H9 (cell line): Measurements from ENCODE around the gene CDK8. TPM values are rescaled to one million over a fixed set of nuclear protein-coding genes. Genes with fewer than 3 reads are reported as not detected.

ENCODE experiments used
- DNase-seq: peaks from one replicate; pipeline ENCODE4 v3.0.0-alpha.2; 2017
- H2AFZ ChIP-seq: one replicate; pipeline ENCODE4 v1.6.1; 2013; ENCODE audit warnings: mild to moderate bottlenecking, low read length, control low read depth, moderate library complexity
- H2AK5ac ChIP-seq: 2 replicates; pipeline ENCODE4 v1.6.1; 2013; ENCODE audit warnings: low read length, control low read depth, mixed read lengths; ENCODE audit not compliant: insufficient read length
- H2BK120ac ChIP-seq: one replicate; pipeline ENCODE4 v1.6.1; 2013; ENCODE audit warnings: low read depth, mild to moderate bottlenecking, low read length, control low read depth, inconsistent platforms; ENCODE audit not compliant: poor library complexity, severe bottlenecking
- H2BK12ac ChIP-seq: 2 replicates; pipeline ENCODE4 v1.6.1; 2013; ENCODE audit warnings: low read length, control low read depth, mixed read lengths, low read depth; ENCODE audit not compliant: insufficient read length
- H2BK15ac ChIP-seq: 2 replicates; pipeline ENCODE4 v1.6.1; 2013; ENCODE audit warnings: low read depth, low read length, control low read depth
- H2BK20ac ChIP-seq: one replicate; pipeline ENCODE4 v1.6.1; 2013; ENCODE audit warnings: low read depth, mild to moderate bottlenecking, low read length, control low read depth, inconsistent platforms; ENCODE audit not compliant: poor library complexity, severe bottlenecking
- H2BK5ac ChIP-seq: 2 replicates; pipeline ENCODE4 v1.6.1; 2013; ENCODE audit warnings: low read length, control low read depth, mixed read lengths; ENCODE audit not compliant: insufficient read length
- H3K14ac ChIP-seq: 2 replicates; pipeline ENCODE4 v1.6.1; 2013; ENCODE audit warnings: low read length, control low read depth; ENCODE audit not compliant: insufficient read depth
- H3K18ac ChIP-seq: 2 replicates; pipeline ENCODE4 v1.6.1; 2013; ENCODE audit warnings: low read depth, mild to moderate bottlenecking, mixed read lengths, low read length, control low read depth; ENCODE audit not compliant: insufficient read length
- H3K23ac ChIP-seq: 2 replicates; pipeline ENCODE4 v1.6.1; 2013; ENCODE audit warnings: low read length, control low read depth, mixed read lengths, low read depth; ENCODE audit not compliant: insufficient read length
- H3K23me2 ChIP-seq: 2 replicates; pipeline ENCODE4 v1.6.1; 2013; ENCODE audit warnings: low read depth, mild to moderate bottlenecking, mixed read lengths, low read length, control low read depth; ENCODE audit not compliant: insufficient read length, poor library complexity, severe bottlenecking
- H3K27ac ChIP-seq: 2 replicates; pipeline ENCODE4 v1.5.1; 2013; ENCODE audit warnings: low read length, control low read depth, mixed read lengths, low read depth; ENCODE audit not compliant: insufficient read length
- H3K27me3 ChIP-seq: 2 replicates; pipeline ENCODE4 v1.6.1; 2013; ENCODE audit warnings: low read length, control low read depth, inconsistent platforms; ENCODE audit not compliant: insufficient read depth
- H3K4ac ChIP-seq: 2 replicates; pipeline ENCODE4 v1.6.1; 2013; ENCODE audit warnings: low read depth, mild to moderate bottlenecking, control low read depth, inconsistent platforms, low read length, moderate library complexity
- H3K4me1 ChIP-seq: 2 replicates; pipeline ENCODE4 v1.6.1; 2013; ENCODE audit warnings: low read length, control low read depth, inconsistent platforms; ENCODE audit not compliant: insufficient read depth
- H3K4me2 ChIP-seq: 2 replicates; pipeline ENCODE4 v1.6.1; 2013; ENCODE audit warnings: low read length, control low read depth, mixed read lengths; ENCODE audit not compliant: insufficient read length, insufficient read depth
- H3K56ac ChIP-seq: 2 replicates; pipeline ENCODE4 v1.6.1; 2013; ENCODE audit warnings: low read depth, mild to moderate bottlenecking, mixed read lengths, low read length, control low read depth; ENCODE audit not compliant: insufficient read length
- H3K79me1 ChIP-seq: 2 replicates; pipeline ENCODE4 v1.6.1; 2013; ENCODE audit warnings: low read depth, mild to moderate bottlenecking, moderate library complexity, low read length, control low read depth, inconsistent platforms; ENCODE audit not compliant: insufficient read depth, poor library complexity, severe bottlenecking
- H3K79me2 ChIP-seq: 2 replicates; pipeline ENCODE4 v1.6.1; 2013; ENCODE audit warnings: low read length, control low read depth, inconsistent platforms; ENCODE audit not compliant: insufficient read depth
- H3K9ac ChIP-seq: 2 replicates; pipeline ENCODE4 v1.6.1; 2013; ENCODE audit warnings: low read length, control low read depth, mixed read lengths; ENCODE audit not compliant: insufficient read length; ENCODE audit errors: extremely low read depth
- H3K9me3 ChIP-seq: one replicate; pipeline ENCODE4 v1.6.1; 2013; ENCODE audit warnings: low read depth, low read length, inconsistent platforms; ENCODE audit not compliant: control insufficient read depth
- H3T11ph ChIP-seq: one replicate; pipeline ENCODE4 v1.6.1; 2013; ENCODE audit warnings: mild to moderate bottlenecking, low read length, control low read depth, inconsistent platforms
- H4K20me1 ChIP-seq: one replicate; pipeline ENCODE4 v1.6.1; 2013; ENCODE audit not compliant: control insufficient read depth, insufficient read length, insufficient read depth
- H4K5ac ChIP-seq: 2 replicates; pipeline ENCODE4 v1.6.1; 2013; ENCODE audit warnings: low read depth, mild to moderate bottlenecking, mixed read lengths, low read length, control low read depth; ENCODE audit not compliant: insufficient read length
- H4K8ac ChIP-seq: replicated peaks from 2 replicates; pipeline ENCODE4 v1.6.1; 2013; ENCODE audit warnings: low read length, control low read depth, mixed read lengths, low read depth; ENCODE audit not compliant: insufficient read length
- H4K91ac ChIP-seq: 2 replicates; pipeline ENCODE4 v1.6.1; 2013; ENCODE audit warnings: low read depth, mild to moderate bottlenecking, moderate library complexity, mixed read lengths, low read length, control low read depth; ENCODE audit not compliant: insufficient read length
- H3K27ac Mint-ChIP-seq, 3 experiments: 2 replicates in 2 of 3; 3 replicates in 1 of 3; pipeline ENCODE4 v1.8.0; 2020 to 2021; ENCODE audit warnings: mixed read lengths in 3 of 3, mild to moderate bottlenecking in 1 of 3, moderate library complexity in 1 of 3
- H3K27me3 Mint-ChIP-seq: 2 replicates; pipeline ENCODE4 v1.8.0; 2021; ENCODE audit warnings: low read depth, mild to moderate bottlenecking, moderate library complexity, mixed read lengths
- H3K36me3 Mint-ChIP-seq, 3 experiments: 2 replicates in 2 of 3; 3 replicates in 1 of 3; pipeline ENCODE4 v1.8.0; 2020 to 2021; ENCODE audit warnings: low read depth in 3 of 3, mixed read lengths in 3 of 3; ENCODE audit not compliant: insufficient read depth in 1 of 3
- H3K4me1 Mint-ChIP-seq, 2 experiments: 2 replicates each; pipeline ENCODE4 v1.8.0; 2020; ENCODE audit warnings: mixed read lengths in 2 of 2
- H3K4me3 Mint-ChIP-seq, 2 experiments: 2 replicates in 1 of 2; 3 replicates in 1 of 2; pipeline ENCODE4 v1.8.0; 2020 to 2021; ENCODE audit warnings: mild to moderate bottlenecking in 2 of 2, mixed read lengths in 2 of 2, moderate library complexity in 1 of 2
- H3K9me3 Mint-ChIP-seq, 2 experiments: 2 replicates in 1 of 2; 3 replicates in 1 of 2; pipeline ENCODE4 v1.8.0; 2020; ENCODE audit warnings: mild to moderate bottlenecking in 2 of 2, mixed read lengths in 2 of 2, moderate library complexity in 1 of 2
- total RNA-seq: library from RNA; stranded (reverse); gene quantifications from 2 replicates; pipeline ENCODE4 v1.2.1, GENCODE V29; 2021
- TF ChIP-seq, protein P1 (sequence below): fragments of 200-600 bp; sonication (generic); conservative IDR thresholded peaks from 3 replicates; pipeline ENCODE4 v1.8.0; 2021; ENCODE audit warnings: antibody characterized with exemption, mild to moderate bottlenecking

Gene CDK8
- total RNA-seq, 1 experiment from 2014 or later, result 18.1 TPM

DNA sequence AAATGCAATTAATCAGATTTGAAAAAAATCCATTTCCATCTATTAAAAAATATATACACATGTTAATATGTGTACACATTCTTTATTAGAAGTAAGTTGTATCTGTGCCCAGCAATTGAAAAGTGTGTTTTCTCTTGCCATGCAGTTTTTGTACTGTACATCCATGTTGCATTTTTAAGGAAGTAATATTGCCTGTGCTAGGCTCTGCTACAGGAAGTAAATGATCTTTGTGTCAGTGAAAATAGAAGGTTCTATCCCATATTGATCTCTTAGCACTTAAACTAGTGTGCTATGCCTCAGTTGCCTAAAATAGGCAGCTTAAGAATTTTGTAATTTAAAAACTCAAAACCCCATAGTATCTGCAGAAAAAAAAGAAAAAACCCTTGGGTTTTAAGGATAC, 122.5 kb downstream of the CDK8 start:
- Histone ChIP-seq H3K27me3 (no peaks in the 10 kb centered on the region), H3K23ac (no peak overlapping the region), H2BK20ac (no peak overlapping the region), H3K79me1 (no peaks in the 10 kb centered on the region), H3K9me3 (no peaks in the 10 kb centered on the region), H2BK15ac (no peak overlapping the region), H2BK5ac (no peak overlapping the region), H4K5ac (no peak overlapping the region), H3K9ac (no peak overlapping the region), H3T11ph (no peak overlapping the region), H3K4me2 (no peak overlapping the region), H2BK12ac (no peak overlapping the region), H3K79me2 (no peaks in the 10 kb centered on the region), H3K18ac (no peak overlapping the region), H2AFZ (no peak overlapping the region), H3K23me2 (no peaks in the 10 kb centered on the region), H3K4me1 (no peaks in the 10 kb centered on the region), H2AK5ac (no peak overlapping the region), H3K4ac (no peak overlapping the region), H4K8ac (no peak overlapping the region), H4K91ac (no peak overlapping the region), H4K20me1 (no peaks in the 10 kb centered on the region), H3K27ac (no peak overlapping the region), H3K14ac (no peak overlapping the region), H2BK120ac (no peak overlapping the region), H3K56ac (no peak overlapping the region)
- H3K9me3 Mint-ChIP-seq, result no peaks in the 10 kb centered on the region
- H3K27ac Mint-ChIP-seq, result no peak overlapping the region
- TF ChIP-seq, protein P1, sequence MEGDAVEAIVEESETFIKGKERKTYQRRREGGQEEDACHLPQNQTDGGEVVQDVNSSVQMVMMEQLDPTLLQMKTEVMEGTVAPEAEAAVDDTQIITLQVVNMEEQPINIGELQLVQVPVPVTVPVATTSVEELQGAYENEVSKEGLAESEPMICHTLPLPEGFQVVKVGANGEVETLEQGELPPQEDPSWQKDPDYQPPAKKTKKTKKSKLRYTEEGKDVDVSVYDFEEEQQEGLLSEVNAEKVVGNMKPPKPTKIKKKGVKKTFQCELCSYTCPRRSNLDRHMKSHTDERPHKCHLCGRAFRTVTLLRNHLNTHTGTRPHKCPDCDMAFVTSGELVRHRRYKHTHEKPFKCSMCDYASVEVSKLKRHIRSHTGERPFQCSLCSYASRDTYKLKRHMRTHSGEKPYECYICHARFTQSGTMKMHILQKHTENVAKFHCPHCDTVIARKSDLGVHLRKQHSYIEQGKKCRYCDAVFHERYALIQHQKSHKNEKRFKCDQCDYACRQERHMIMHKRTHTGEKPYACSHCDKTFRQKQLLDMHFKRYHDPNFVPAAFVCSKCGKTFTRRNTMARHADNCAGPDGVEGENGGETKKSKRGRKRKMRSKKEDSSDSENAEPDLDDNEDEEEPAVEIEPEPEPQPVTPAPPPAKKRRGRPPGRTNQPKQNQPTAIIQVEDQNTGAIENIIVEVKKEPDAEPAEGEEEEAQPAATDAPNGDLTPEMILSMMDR, result no peak
- no peaks in the 10 kb centered on the region; a peak in 1 of 7 replicates for H3K36me3 Mint-ChIP-seq
- no peak for DNase-seq
- no peak overlapping the region for H3K4me3 Mint-ChIP-seq
- H3K27me3 Mint-ChIP-seq, result no peaks in the 10 kb centered on the region
- H3K4me1 Mint-ChIP-seq, result peaks cover 3% of the 10 kb centered on the region in 2 experiments; a peak in 2 of 4 replicates
